GM21447 (cell line): ENCODE data around the gene RWDD3.

Experiments
- ATAC-seq: cut with Tn5 transposase; IDR thresholded peaks from one replicate; pipeline ENCODE4 v1.9.1; 2021; ENCODE audit not compliant: unreplicated experiment

Gene RWDD3, protein sequence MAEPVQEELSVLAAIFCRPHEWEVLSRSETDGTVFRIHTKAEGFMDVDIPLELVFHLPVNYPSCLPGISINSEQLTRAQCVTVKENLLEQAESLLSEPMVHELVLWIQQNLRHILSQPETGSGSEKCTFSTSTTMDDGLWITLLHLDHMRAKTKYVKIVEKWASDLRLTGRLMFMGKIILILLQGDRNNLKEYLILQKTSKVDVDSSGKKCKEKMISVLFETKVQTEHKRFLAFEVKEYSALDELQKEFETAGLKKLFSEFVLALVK

DNA sequence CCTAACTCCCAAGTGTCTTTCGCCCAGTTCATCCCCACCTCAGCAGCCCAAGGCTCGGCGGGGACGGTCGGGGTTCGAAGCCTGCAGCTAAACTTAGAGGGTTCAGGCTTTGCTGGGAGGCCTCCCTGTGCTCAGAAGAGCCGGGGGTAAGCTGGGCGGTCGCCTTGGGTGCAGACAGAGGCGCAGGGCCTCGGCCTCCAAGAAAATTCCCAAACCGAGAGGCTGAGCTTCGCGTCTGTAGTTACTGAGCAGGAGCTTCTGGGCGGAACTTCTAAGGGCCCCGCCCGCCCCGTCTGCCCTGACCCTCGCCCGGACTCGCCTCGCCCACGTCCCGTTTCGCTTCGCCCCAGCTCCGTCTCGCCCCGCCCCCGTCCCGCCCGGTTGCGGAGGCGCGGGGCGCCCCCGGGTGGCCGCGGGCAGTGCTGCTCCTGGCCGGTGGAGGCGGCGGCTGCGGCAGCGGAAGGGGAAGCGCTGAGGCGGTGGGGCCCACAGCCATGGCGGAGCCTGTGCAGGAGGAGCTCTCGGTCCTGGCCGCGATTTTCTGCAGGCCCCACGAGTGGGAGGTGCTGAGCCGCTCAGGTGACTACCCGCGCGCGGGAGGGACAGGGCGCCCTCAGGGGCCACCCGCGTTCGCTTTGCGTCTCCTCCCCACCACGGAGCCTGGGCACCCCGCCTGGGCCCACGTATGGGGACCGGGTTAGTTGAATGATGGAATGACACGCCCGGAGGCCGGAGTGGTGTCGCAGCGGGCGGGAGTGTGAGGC is at the start of gene RWDD3:
TSS of gene RWDD3 (plus strand) at position 474 of the 764 bp plus-strand sequence. CDS start at position 495, 21 bp downstream.
- ATAC-seq: peak; percentile 94

DNA sequence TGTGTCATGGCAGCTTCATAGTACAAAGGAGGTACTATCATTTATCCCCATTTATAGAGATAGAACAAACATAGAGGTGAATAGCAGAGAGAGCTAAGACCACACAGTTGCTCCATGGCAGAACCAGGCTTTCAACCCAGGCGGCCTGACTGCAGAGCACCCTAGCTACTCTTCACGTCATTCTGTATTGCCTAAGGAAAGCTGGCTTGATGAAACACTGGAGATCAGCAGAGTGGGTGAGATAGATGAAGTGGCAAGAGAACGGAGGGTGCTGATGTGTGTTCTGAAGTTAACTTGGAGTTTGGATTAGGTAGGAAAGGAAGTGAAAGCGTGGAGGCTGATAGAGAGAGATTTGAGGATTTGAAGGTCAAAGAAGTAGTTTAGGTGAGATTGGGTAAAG is 47.9 kb upstream of the RWDD3 start:
- ATAC-seq: no peak

DNA sequence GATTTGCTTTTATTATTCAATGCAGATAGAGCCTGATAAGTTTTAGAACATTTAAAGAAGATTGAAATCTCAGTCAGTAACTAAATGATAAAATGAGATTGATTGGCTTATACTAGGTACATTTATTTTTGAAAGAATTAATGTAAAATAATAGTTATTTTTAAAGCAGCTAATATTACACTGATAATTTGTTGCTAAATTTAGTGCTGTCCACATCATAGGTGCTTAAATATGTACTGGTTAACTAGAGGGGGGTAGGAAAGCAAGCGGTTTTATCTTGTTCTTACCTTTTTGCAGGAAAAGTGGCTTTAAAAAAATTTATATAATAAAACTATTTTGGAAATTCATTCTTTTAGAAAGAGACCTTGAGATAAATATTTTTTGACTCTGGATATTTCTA is 40.4 kb upstream of the RWDD3 start:
- no peak for ATAC-seq

DNA sequence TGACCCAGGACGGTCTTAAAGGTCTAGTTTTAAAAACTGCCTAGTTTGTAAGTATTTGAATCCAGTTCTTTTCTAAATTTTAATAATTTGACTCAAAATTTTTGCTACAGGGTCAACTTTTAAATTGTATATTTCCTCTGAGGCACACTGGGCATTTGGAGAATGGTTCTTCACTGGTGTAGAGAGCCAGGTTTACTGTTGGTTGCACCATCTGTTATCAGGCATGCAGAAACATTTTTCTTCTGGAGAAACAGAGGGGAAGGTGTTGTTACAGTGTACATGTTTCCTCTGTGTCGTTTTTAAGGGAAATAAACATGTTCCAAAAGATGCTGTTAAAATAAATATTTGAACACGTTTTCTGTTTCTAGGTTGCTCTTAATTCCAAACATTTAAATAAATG is 39.0 kb upstream of the RWDD3 start:
- ATAC-seq: no peak

- no peak for ATAC-seq
Measured at GRCh38 chr1:95196017-95196416, 38.0 kb upstream of the RWDD3 start.

- no peak for ATAC-seq
Measured at GRCh38 chr1:95197616-95198252, 36.3 kb upstream of the RWDD3 start.

- no peak for ATAC-seq
Measured at GRCh38 chr1:95201905-95202304, 32.1 kb upstream of the RWDD3 start.

GRCh38 chr1:95203908-95204437 is 30.0 kb upstream of the RWDD3 start:
- no peak for ATAC-seq

DNA sequence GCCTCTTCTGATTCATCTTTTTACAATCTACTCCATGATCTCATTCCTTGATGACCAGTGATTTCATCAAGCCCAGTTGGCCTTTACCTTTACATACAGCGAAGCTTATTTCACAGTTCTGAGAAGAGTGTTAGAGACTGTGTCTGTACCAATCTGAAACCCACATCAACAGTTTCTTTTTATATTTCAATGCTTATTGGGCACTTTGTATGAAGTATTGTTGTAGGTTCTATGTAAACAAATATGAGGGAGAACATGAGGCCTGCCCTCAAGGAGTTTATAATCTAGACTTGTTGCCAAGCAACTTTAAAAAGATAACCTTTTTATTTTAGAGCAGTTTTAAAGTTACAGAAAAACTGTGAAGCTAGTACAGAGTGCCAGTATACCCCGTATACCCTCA is 27.5 kb upstream of the RWDD3 start:
- no peak for ATAC-seq

DNA sequence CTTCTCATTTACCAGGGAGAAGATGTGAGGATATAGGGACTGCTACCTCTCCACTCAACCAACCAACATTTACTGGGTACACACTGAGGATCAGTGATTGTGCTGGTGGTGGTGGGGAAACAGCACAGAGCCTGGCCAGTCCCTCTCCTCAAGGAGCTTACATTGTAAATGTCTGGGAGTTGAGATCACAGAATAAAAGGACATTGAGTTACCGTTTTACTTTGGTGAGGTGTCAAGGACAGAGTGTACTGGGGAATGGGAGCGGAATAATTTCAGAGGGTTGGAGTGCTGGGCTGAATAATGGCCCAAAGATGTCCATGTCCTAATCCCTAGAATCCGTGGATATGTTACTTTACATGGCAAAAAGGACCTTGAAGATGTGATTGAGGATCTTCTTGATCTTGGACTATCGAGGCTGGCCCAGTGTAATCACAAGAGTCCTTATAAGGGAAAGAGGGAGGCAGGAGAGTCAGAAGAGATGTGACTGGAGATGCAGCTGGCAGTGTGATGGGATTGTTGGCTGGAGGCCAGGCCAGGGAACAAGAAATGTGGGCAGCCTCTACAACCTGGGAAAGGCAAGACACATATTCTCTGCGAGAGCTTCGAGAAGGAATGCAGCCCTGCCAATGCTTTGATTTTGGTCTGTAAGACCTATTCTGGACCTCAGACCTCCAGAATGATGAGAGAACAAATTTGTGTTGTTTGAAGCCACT is 26.6 kb upstream of the RWDD3 start:
- ATAC-seq: no peak

DNA sequence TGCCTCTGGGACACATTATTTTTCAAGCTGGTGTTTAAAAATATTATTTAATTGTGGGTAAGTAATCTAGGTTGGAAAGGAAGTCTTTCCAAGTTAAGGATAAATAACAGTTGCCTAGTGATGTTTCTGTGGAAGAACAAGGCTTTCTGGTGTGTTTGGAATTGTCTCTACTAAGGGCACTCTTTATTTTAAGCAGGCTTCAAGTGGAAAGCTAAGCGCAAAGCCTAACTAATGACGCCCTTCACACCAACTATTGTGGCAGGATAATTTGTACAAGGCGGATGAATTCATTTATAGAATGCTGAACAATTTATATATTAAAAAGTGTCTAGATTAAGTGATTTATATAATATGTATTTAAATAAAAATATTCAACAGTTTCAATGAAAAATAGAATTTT is 25.1 kb upstream of the RWDD3 start:
- no peak for ATAC-seq

GRCh38 chr1:95209291-95209690 is 24.7 kb upstream of the RWDD3 start:
- ATAC-seq: no peak

- ATAC-seq: no peak
Measured at GRCh38 chr1:95216292-95216990, 17.6 kb upstream of the RWDD3 start.

- ATAC-seq: no peak
Measured at GRCh38 chr1:95217371-95217770, 16.6 kb upstream of the RWDD3 start.

DNA sequence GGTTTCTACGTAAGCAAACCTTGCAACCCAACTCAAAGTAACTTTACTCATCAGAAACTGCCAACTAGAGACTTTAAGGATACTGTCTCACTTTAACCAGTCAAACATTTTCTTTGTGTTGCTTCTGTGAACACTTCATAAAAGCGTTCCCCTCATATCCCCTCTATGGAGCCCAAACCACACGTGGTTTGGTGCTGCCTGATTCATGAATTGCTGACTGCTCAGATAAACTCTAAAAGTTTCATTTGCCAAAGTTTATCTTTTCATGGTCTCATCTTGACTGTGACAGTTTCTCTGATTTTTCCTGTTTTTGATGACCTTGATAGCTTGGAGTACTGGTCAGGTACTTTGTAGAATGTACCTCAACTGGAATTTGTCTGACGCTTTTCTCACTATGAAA is 14.6 kb upstream of the RWDD3 start:
- no peak for ATAC-seq

- ATAC-seq: no peak
Measured at GRCh38 chr1:95221306-95221705, 12.7 kb upstream of the RWDD3 start.

- ATAC-seq: no peak
Measured at GRCh38 chr1:95222629-95223028, 11.4 kb upstream of the RWDD3 start.

DNA sequence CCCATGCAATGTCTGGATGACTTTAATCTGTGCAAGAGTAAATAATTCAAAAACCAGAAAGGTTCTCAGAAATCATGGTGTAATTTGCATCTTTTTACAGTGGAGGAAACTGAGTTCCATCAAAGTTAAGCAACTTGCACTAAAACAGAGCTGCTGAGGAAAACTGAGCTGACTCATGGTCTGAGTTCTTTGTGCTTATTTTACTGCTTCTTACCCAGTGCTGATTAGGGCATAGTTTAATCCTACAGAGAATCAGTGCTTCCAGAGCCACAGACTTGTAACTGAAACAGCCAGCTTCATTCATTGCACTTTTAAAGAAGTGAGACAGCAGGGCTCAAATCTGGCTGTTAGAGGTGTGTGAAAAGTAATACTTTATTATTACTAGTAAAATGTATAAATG is 10.9 kb upstream of the RWDD3 start:
- no peak for ATAC-seq

GRCh38 chr1:95226781-95227660 is 7.0 kb upstream of the RWDD3 start:
- ATAC-seq: no peak

DNA sequence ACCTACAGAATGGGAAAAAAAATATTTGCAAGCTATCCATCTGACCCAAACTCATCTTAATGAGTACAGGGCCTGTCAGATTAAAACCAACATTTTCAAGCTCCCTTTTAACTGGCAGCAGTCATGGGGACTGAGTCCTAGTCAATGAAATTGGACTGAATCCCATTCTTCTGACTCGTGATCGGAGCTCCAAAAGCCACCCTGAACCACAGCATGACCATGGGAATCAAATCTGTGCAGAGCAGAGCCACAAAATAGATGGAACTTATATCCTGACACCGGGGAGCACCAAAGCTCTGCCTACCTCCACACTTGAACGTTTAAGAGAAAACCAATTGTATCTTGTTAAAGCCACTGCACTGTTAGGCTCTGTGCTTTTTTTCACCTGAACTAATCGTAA is 5.0 kb upstream of the RWDD3 start:
- no peak for ATAC-seq
